Activated effector memory CD4-positive, alpha-beta T cell treated with anti-CD3 and anti-CD28 coated beads, Interleukin-2, amount 50 U/mL, for 16 hours (primary cell): ENCODE results near the gene EXD3.

Experiments
- DNase-seq: peaks from one replicate; pipeline ENCODE4 v3.0.0-alpha.2; 2020

EXD3 gene

GRCh38 chr9:137409515-137409914 lies 13.4 kb downstream of the EXD3 start:
- no peak for DNase-seq

GRCh38 chr9:137408651-137409405 lies 14.1 kb downstream of the EXD3 start:
- no peak for DNase-seq

GRCh38 chr9:137407590-137408300 lies 15.2 kb downstream of the EXD3 start:
- no peak for DNase-seq

GRCh38 chr9:137406876-137407589 lies 15.9 kb downstream of the EXD3 start:
- DNase-seq = peak; percentile 84

GRCh38 chr9:137406085-137406760 lies 16.7 kb downstream of the EXD3 start:
- no peak for DNase-seq

- no peak for DNase-seq
These were observed 17.3 kb downstream of the EXD3 start for GRCh38 chr9:137405677-137406081.

- DNase-seq = no peak
These were observed 17.9 kb downstream of the EXD3 start for GRCh38 chr9:137404961-137405567.

- no peak for DNase-seq
These were observed 19.7 kb downstream of the EXD3 start for GRCh38 chr9:137403269-137403668.

- DNase-seq = no peak
These were observed 20.2 kb downstream of the EXD3 start for GRCh38 chr9:137402746-137403145.

GRCh38 chr9:137398561-137399468 lies 24.1 kb downstream of the EXD3 start:
- DNase-seq = no peak

- no peak for DNase-seq
These were observed 25.1 kb downstream of the EXD3 start for GRCh38 chr9:137397675-137398423.

- no peak for DNase-seq
These were observed 26.2 kb downstream of the EXD3 start for GRCh38 chr9:137396634-137397367.

- no peak for DNase-seq
These were observed 26.7 kb downstream of the EXD3 start for GRCh38 chr9:137396227-137396626.

- DNase-seq = no peak
These were observed 27.3 kb downstream of the EXD3 start for GRCh38 chr9:137395666-137396010.

- DNase-seq = no peak
These were observed 27.9 kb downstream of the EXD3 start for GRCh38 chr9:137394866-137395665.

GRCh38 chr9:137393176-137394150 lies 29.5 kb downstream of the EXD3 start:
- DNase-seq = no peak

GRCh38 chr9:137392232-137393007 lies 30.5 kb downstream of the EXD3 start:
- no peak for DNase-seq
